NCI-H345 treated with DMSO at 0.1 percent for 48 hours (cell line): ENCODE results near the gene LRRC15.

Experiments used
- DNase-seq: peaks from one replicate; lab custom pipeline; 2025; ENCODE audit not compliant: unreplicated experiment; lab: John Stamatoyannopoulos, UW

LRRC15 gene

DNA sequence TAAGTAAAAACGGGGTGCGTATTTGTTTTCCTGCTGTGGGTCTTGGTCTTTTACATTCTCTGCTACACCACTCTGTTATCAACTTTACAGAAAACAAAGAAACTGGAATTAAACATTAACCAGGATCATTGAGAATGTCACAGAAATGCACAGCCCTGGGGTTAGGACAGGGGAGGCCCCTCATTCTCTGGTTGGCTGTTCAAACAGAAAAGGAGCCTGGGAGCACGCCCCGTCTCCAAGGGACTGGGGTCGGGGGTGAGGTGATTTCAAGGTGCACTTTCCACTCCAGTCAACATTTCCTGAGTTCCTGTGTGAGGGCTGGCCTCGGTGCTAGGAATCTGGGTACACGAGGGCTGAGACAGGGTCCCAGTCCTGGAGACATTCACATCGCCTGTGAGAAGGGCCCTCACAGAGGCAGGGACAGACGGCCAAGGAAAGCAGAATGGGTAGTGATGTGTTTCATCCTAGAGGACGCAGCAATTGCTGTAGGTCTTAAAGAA is 48.7 kb downstream of the LRRC15 start:
- DNase-seq, result no peak

DNA sequence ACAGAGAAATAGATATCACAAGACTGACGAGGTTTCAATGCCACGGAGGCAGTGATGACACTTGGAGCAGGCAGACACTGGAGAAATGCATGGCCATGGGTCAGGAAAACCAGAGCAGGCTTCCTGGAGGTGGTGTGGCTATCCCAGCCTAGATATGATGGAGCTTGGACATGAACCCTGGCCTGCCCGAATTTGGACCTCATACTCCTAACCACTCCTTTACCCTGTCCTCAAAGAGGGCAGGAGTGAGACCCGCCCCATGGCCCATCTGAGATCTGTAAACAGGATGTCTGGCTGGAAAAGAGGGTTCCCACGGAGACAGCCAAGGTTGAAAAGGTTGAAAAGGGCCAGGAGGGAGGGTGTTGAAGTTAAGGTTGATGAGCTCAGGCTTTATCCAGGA is 49.4 kb downstream of the LRRC15 start:
- no peak for DNase-seq

DNA sequence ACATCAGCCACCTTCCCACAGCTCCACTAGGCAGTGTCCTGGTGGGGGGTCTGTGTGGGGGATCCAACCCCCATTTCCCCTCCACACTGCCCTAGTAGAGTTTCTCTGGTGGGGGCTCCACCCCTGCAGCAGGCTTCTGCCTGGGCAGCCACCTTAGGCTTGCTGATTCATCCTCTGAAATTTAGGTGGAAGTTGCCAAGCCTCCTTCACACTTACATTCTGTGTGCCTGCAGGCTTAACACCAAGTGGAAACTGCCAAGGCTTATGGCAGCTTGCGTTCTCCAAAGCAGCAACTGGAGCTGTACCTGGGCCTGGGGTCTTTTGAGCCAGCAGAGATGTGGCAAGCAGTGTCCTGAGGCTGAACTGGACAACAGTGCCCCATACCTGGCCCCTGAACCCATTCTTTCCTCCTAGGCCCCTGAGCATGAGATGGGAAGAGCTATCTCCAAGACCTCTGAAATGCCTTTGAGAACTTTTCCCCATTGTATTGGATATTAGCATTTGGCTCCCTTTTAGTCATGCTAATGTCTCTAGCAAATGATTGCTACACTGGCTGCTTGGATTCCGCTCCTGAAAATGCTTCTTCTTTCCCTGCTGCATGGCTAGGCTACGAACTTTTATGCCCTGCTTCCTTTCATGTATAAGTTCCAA is 50.9 kb downstream of the LRRC15 start:
- DNase-seq, result no peak

DNA sequence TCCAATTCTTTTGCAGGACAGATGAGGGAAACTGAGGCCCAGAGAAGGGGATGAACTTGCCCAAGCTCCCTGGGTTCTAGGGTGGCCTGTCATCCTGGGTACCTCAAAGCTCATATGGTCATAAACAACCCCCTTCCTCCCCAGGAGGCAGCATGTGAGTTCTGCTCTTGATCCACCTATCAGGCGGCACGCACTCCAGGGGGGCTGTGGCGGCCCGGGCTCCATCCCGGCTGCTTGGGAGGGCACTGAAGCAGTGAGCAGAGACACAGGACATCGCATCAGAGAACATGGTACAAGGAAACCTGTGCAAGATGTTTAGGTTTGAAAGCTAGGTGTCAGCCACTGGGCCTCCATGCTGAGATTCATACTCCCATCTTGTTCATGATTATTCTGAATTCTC is 52.6 kb downstream of the LRRC15 start:
- DNase-seq, result no peak

DNA sequence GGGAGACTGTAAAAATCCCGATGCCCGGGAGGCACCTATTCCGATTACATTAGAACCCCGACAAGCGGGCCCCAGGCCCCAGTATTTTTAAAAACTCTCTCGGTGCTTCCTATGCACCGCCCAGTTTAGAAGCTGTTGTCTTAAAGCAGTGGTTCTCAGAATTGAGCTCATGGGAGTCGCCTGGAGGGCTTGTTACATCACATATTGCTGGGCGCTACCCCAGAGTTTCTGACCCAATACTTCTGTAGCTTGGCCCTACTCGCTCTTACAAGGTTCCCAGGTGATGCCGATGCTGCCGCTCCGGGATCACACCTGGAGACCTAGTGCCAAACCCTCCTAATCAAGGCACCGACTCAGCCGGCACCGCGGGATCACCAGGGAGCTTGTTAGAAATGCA is 53.6 kb downstream of the LRRC15 start:
- no peak for DNase-seq

DNA sequence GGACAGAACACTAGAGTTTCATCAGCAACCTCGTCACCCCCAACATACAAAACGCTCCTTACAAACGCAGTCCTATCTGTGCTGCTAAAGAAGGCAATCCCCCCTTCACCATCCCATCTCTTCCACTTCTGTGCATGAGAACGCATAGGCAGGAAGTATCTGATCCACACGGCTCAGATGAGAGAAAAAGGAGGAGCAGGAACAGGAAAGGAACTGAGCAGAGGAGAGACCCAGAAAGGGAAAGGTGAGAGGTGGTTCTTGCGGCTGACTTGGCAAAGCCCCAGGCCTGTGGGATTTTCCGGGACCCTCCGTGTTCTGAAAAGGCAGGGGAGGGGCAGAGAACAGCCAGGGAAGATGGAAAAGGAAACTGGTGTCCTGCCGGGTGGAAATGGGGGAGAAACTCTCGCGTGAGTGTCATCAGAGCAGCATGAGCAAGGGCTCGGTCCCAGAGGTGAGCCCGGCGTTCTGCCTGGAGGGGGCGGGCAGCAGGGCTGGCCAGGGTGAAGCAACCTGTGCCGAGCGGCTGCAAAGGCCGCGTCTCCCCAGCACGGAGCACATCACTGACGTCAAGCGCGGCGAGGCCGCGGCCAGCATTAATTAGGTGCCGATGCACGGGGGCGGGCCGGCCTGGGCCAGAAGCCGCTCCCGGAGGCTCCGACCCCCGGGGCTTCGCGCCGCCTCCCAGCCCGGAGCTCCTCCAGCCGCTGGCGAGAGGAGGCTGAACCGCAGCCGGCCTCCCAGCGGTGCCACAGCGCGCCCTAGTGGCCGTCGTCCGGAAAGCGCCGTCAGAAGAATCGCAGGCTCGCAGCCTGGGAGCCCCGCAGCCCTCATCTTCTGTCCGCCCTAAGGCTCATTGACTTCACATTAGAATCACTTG is 54.2 kb downstream of the LRRC15 start:
- DNase-seq, result peak; percentile 83

DNA sequence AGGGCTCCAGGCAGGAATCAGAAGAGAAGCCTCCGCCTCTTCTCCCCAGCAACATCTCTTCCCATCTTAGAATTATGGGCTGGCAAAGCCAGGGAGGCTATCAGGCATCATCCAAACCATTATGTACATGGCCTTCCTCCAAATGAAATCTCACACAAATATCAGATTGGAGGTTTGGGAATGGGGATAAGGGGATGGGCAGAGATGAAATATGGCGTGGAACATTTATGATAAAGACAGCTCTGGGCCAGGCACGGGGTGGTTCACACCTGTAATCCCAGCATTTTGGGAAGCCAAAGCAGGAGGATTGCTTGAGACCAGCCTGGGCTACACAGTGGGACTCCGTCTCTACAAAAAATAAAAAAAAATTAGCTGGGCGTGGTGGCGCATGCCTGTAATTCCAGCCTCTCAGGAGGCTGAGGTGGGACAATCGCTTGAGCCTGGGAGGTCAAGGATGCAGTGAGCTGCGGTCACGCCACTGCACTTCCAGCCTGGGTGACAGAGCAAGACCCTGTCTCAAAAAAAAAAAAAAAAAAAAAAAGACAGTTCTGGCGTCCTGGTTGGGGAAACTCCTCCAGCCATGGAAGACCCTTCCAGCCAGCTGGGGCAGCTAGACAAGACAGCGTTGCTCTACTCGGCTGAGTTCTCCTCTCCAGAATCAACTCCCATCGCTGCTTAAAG is 55.0 kb downstream of the LRRC15 start:
- no peak for DNase-seq

DNA sequence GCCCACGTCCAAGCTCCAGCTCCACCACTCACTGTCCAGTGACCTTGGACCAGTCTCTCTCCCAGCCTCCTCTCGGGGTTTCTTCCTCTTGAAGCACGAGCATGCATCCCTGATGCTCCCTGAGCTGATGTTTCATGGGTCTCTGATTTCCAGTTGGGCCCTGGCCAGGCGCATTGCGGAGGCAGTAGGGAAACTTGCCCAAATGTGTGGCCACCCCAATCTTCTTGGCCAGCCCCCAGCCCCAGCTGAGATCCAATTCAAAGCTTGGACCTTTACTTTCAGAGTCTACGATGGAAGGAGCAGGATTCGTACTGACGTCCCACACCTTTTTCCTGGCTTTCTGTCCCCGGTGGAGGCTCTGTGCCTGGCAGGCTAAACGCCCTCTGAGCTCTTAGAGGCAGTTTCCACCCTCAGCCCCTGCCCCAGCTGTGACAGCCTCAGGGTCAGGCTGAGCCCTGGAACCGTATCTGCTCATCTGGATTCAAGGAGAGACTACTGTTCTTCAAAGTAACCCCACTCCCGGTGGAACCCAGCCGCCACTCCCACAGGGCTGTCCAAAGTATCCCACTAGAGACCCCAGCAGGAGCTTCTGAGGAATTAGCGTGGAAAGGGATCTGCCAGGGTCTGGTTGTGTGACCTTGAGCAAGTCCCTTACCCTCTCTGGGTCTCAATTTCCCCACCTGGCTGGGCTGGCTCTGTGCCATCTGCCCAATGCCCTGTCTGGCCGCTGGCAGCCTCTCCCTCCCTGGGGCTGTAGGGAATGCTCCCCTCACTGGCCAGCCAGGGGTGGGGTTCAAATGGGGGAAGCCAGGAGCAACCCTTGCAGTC is 55.8 kb downstream of the LRRC15 start:
- no peak for DNase-seq

DNA sequence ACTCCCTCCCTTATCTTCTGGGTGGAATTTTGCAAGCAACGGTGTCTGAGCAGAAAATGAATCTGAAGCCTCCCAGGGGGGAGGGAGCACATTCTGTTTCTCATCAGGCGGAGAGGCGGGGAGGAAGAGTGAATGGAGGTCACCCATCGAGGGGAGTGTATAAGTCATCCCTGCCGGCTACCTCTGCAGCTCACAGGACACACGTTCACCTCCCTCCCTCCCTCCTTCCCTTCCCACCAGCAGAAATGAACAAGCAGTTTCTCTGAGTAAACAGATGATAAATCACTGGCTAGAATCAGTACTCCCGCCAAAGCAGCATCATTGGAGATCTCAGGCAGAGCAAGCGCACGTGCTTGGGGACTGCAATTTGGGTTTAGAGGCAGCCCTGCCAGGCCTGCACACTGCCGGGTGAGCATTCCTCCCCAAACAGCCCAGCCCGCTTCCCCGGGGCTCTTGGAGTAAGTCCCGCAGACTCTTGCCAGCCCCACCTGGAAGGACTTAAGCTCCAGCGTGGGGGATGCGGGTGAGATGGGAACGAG is 56.7 kb downstream of the LRRC15 start:
- no peak for DNase-seq

DNA sequence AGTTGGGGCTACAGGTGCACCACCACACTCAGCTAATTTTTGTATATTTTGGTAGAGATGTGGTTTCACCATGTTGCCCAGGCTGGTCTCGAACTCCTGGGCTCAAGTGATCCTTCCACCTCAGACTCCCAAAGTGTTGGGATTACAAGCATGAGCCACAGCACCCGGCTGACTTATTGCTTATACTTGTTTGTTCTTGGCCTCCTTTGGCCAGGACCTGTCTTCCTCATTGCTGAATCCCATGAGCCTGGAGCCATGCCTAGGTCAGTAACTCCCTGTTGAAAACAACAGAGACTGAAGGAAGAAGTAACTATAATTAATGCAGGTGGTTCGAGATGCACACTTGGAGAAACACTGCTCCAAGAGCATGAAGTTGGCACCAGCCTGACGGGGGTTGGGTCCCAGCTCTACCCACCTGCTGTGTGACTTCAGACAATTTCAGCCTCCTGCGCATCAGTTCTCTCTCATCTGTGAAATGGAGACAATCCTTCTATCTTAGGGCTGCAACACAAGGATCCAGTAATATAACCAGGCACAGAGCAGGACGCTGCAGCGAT is 57.3 kb downstream of the LRRC15 start:
- DNase-seq, result no peak

DNA sequence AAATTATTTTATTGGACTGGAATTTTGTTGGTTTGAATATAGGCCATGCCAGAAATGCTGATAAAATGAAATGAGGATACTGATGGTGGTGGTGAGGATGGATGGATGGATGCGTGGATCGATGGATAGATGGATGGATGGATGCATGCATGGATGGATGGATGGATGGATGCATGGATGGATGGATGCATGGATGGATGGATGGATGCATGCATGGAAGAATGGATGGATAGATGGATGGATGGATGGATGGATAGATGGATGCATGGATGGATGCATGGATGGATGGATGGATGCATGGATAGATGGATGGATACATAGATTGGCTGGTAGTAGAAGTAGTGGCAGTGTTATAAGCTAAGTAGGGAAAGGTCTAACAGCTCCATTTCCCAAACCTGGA is 58.5 kb downstream of the LRRC15 start:
- no peak for DNase-seq

DNA sequence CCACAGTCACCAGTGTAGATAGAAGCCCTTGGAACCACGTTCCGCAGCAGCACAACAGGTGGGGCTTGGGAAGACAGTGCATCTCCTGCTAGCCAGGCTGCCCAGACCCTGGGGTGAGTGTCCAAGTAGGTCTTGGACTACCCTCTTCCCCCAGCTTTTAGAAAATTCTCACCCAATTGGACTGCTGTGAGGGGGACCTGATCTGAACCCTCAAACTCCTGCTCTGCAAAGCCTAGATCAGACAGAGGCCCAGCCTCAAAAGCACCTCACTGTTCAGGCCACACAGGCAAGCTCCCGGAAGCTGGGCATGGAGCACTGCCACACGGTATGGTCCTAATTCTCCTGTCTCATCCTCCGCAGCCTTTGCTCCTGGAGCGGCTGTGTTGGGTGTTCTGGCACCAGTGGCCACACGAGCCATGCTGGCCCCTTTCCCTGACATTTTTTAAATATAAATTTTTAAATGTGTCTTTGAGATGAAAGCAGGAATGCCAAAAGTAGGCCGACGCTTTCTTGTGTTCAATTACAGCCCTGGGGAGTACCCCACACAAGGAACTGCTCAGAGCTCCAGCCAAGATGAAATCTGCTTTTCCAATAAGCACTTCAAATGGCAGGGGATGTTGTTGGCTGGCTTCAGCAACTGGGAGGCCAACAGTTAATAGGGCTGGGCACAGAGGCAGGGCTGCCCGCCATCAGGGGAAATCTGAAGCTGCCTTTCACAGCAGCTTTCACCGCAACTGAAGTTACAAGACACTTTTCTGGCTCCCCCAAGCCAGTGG is 59.3 kb downstream of the LRRC15 start:
- no peak for DNase-seq

DNA sequence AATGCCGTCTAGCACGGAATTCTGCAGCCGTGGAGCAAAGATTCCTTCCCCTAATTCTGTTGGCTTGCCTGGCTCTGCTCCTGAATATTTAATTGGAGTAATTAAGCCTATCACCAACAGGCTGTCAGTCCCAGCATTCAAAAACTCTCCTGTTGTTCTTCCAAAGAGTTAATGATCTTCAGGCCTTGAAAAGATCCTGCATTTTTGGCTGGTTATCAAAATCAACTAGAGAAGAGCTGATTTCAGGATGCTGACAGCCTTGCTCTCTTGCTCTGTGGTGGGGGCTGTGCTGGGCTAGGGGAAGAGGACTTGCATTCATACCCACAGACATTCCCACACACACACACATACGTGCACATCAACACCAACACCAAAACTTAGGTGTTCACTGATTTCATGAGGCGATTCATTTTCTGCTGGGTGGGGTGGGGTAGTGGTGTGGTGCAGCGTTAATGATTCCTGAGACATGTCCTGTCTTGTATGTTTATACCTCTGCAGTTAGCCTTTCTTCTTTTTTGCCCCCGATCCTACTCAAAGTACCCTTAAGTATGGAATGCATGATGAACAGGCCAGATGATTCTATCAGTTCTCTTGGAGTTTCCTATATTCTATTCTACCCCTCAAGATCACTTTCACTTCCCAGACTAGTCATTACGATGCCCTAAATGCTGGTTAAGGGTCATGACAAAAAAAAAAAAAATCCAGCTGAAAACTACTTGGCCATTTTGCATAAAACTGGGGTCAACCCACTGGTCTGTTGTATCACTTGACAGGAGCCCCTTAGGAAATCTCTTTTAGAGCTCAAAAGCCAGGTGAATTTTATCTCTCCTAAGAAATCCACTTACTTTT is 60.7 kb downstream of the LRRC15 start:
- DNase-seq, result no peak

DNA sequence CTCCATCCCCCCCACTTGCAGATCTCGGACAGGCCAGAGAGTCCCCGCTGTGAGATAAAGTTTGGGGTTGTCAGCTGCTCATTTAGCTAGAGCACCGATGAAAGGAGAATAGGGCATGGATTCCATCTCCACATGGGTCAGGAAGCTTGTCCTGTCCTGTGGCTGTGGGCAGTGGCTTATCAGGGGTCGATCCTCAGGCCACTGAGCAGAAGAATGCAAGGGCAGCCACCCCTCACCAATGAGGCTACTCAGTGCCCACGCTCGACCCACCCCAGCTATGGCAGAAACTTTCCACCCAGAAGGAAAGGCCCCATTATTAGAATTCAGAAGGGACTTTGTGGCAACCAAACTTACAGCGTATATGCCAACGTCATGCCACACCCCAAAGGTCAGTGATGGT is 61.7 kb downstream of the LRRC15 start:
- no peak for DNase-seq

DNA sequence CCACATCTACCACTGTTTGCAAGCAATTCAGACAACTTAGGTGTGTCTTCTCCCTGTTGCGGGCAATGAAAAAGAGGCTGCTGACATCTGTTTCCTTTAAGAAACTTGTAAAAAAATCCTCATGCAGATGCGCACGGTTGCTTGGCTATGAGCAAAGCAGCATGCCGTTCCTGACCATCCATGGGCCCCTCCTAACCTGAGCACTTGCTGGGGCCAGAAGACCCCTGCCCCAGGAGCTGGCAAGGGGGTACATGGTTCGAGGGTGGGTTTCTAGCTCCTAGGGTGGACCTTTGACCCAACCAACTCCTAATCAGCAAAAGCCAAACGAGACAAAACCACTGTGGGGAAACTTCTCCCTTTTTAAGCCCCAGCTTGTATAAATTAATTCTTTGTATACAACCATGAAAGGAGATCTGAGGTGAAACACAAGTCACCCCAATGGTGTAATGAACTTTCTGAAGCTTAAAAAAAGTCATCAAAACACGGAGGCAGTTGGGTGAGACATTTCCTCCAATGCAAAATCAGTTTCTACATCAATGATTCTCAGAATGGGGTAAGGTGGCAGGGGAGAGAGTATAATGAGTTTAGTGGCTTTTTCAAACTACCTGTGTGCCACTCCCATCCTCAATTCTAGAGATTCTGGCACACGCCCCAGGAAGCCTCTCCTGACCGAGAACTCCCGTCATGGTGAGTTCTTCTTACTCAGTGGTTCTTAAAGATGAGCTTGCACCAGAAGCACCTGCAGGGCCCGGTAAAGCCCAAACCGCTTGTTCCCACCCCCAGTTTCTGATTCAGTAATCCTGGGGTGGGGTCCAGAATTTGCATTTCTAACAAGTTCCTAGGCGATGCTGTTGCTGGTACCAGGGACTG is 62.5 kb downstream of the LRRC15 start:
- no peak for DNase-seq

DNA sequence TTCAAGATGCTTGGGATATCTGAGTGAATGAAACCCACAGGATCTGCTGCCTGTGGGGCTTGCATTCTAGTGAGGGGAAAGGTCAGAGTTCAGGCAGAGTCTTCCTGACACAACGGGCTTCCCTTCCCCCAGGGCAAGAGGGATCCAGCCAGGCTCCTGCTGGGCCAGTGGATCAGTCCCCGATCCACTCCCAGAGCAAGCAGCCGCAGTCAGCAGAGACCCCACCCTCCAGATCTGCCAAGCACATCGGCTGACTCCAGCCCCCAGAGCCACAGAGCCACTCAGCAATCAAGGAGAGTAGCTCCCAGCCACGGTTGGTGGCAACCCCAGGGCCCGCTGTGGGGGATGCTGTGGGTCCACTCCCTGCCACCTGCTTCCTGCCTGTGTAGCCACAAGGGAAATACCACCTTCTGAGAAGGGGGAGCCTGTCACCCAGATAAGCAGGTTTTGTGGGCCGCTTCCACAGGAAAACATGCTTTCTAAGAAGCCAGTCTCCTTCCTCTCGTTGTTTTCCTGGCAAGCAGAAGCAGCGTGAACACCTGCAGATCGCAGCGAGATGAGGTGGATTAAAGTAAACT is 63.3 kb downstream of the LRRC15 start:
- DNase-seq, result no peak

DNA sequence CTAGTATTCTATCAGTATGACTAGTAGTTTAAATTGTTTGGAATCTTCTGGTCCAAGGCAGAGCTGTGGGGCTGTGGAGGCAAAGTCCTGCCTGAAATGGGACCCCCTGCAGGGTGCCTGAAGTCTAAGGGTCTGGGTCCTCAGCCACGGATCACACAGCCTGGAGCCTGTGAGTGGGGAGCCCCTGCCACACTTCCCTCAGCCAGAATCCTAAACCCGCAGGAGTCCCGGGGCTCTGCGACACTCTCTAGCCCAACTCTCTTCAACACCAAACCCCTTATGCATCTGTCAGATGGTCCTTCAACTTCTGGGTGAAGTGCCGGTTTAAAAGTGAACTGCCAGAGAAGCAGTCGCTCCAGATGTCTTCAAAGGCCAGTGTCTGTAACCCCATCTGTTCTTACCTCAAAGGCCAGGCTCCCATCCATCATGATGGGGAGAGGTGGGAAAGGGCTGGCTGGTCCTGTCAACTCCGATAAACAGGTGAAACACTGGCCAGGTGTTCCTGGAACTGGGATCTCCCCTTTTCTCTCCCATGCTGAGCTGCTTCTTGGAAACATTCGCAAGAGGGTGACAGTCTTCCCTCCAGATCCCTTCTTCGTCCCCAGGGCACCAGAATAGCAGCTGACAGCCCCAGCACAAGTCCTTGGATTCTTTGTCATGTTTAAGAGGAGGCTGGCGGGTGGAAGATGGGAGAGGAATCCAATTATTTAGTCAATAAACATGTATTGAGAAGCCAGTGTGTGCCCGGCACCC is 64.0 kb downstream of the LRRC15 start:
- no peak for DNase-seq
